Colonic mucosa (tissue), 4 donors: ENCODE measurements around the gene CCDC142. TPM values are rescaled to one million over a fixed set of nuclear protein-coding genes. Genes with fewer than 3 reads are reported as not detected.

Experiments used
- DNase-seq: peaks from one replicate; pipeline ENCODE4 v3.0.0-alpha.2; 2020
- H3K27ac ChIP-seq: fragments of 200-600 bp; one replicate; pipeline ENCODE4 v1.8.0; 2021
- H3K27me3 ChIP-seq: fragments of 200-600 bp; one replicate; pipeline ENCODE4 v1.8.0; 2021
- H3K36me3 ChIP-seq: fragments of 200-600 bp; one replicate; pipeline ENCODE4 v1.8.0; 2021
- H3K4me1 ChIP-seq: fragments of 200-600 bp; one replicate; pipeline ENCODE4 v1.8.0; 2021; ENCODE audit warnings: mild to moderate bottlenecking
- H3K4me3 ChIP-seq: fragments of 200-600 bp; one replicate; pipeline ENCODE4 v1.8.0; 2021
- H3K9ac ChIP-seq, 2 donors: one replicate each; pipeline ENCODE4 v1.7.0; 2013; ENCODE audit warnings: control low read depth in 2 of 2, low read depth in 2 of 2, low read length in 2 of 2
- H3K9me3 ChIP-seq: fragments of 200-600 bp; one replicate; pipeline ENCODE4 v1.8.0; 2021
- intact Hi-C: fragments of 100-400 bp; cut with DNase I; formaldehyde crosslinking; loops from one replicate; pipeline ENCODE4 v1.14.1; 2022
- total RNA-seq, 2 donors: library from RNA; stranded (reverse); fragmentation: NEBNext Ultra II Directional in 1 of 2; extraction: Animal tissue kit (Norgen Biotek cat#: 25700) in 1 of 2; gene quantifications; one replicate each; pipeline ENCODE4 v1.2.1, GENCODE V29; 2021
- TF ChIP-seq, protein P1 (sequence below): fragments of 200-600 bp; IDR thresholded peaks from one replicate; pipeline ENCODE4 v1.8.0; 2022; ENCODE audit warnings: antibody characterized with exemption, mild to moderate bottlenecking
- donor health status: healthy.
- donor health status: DM: no; HTN: no; CAD: no.
- donor health status: DM: no; HTN: no; CAD: no.

The CCDC142 gene
- total RNA-seq, 2 donors from 2014 or later: 14.5 to 28.3 TPM

GRCh38 chr2:74440378-74441169 is 42.2 kb downstream of the CCDC142 start:
- TF ChIP-seq, protein P1, sequence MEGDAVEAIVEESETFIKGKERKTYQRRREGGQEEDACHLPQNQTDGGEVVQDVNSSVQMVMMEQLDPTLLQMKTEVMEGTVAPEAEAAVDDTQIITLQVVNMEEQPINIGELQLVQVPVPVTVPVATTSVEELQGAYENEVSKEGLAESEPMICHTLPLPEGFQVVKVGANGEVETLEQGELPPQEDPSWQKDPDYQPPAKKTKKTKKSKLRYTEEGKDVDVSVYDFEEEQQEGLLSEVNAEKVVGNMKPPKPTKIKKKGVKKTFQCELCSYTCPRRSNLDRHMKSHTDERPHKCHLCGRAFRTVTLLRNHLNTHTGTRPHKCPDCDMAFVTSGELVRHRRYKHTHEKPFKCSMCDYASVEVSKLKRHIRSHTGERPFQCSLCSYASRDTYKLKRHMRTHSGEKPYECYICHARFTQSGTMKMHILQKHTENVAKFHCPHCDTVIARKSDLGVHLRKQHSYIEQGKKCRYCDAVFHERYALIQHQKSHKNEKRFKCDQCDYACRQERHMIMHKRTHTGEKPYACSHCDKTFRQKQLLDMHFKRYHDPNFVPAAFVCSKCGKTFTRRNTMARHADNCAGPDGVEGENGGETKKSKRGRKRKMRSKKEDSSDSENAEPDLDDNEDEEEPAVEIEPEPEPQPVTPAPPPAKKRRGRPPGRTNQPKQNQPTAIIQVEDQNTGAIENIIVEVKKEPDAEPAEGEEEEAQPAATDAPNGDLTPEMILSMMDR: no peak
- no peaks in the 10 kb centered on the region for H3K27me3 ChIP-seq
- peak overlapping the region; percentile 90 for H3K27ac ChIP-seq
- DNase-seq: peak; percentile 90
- intact Hi-C loops: no loop called here
- H3K9ac ChIP-seq: peak overlapping the region; percentile 72 to 91
- no peaks in the 10 kb centered on the region for H3K36me3 ChIP-seq
- peaks cover 5% of the 10 kb centered on the region for H3K4me1 ChIP-seq
- H3K9me3 ChIP-seq: no peaks in the 10 kb centered on the region
- H3K4me3 ChIP-seq: peak overlapping the region; percentile 46

- Histone ChIP-seq H3K27ac (peak overlapping the region; percentile 90), H3K4me3 (peak overlapping the region; percentile 46), H3K9me3 (no peaks in the 10 kb centered on the region), H3K4me1 (peaks cover 5% of the 10 kb centered on the region), H3K27me3 (no peaks in the 10 kb centered on the region), H3K36me3 (no peaks in the 10 kb centered on the region), H3K9ac (peak overlapping the region; percentile 72 to 91)
- peak; percentile 63 for DNase-seq
- TF ChIP-seq, protein P1: no peak
- intact Hi-C loops: no loop called here
Observed at GRCh38 chr2:74439803-74440377, 42.9 kb downstream of the CCDC142 start.

- Histone ChIP-seq H3K4me3 (peak overlapping the region; percentile 46), H3K9ac (peak overlapping the region; percentile 72 to 91), H3K4me1 (peaks cover 5% of the 10 kb centered on the region), H3K36me3 (no peaks in the 10 kb centered on the region), H3K27ac (peak overlapping the region; percentile 90), H3K27me3 (no peaks in the 10 kb centered on the region), H3K9me3 (no peaks in the 10 kb centered on the region)
- DNase-seq: no peak
- intact Hi-C loops: no loop called here
- TF ChIP-seq, protein P1: no peak
Observed at GRCh38 chr2:74439373-74439772, 43.4 kb downstream of the CCDC142 start.

- DNase-seq: no peak
- Histone ChIP-seq H3K4me3 (no peak overlapping the region), H3K27me3 (no peaks in the 10 kb centered on the region), H3K9ac (no peak overlapping the region), H3K4me1 (peaks cover 5% of the 10 kb centered on the region), H3K27ac (no peak overlapping the region), H3K36me3 (no peaks in the 10 kb centered on the region), H3K9me3 (no peaks in the 10 kb centered on the region)
- TF ChIP-seq, protein P1: no peak
- intact Hi-C loops: no loop called here
Observed at GRCh38 chr2:74438248-74438647, 44.5 kb downstream of the CCDC142 start.

DNA sequence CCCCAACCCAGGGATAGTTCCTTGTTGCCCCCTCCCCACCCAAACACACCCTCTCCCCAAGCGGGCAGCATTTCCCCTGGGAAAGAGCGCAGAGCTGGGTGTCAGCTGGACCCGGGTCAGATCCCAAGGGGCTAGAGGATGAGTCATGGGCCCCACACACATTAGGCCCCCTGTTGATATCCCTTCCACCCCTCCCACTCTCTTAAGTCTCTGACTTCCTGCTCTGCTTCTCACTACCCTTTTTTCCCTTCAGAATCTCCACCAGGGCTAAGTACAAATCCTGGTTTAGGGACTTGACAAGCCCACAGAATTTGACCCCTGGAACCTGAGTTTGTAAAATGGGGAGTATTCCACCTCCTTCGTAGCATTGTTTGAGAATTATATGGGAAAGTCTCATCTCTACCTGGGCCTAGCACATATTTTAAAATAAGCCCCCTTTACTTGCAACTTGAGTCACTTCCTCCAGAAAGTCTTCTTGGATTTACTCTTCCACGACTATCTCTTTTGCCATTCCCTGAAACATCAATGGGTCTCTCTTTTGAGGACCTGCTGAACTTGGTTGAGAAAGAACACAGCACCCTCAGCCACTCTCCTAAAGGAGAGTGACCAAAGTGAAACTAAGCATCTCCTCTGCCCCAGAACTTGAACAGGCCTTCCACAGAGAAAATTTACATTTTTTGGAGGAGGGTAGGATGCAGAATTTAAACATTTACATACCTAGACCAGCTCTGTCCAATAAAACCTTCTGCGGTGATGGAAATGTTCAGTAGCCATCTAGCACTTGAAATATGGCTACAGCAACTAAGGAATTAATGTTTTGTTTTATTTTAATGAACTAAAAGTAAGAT is 45.7 kb downstream of the CCDC142 start:
- TF ChIP-seq, protein P1: no peak
- no peak for DNase-seq
- Histone ChIP-seq H3K4me3 (no peak overlapping the region), H3K4me1 (peaks cover 5% of the 10 kb centered on the region), H3K27ac (no peak overlapping the region), H3K9me3 (no peaks in the 10 kb centered on the region), H3K36me3 (no peaks in the 10 kb centered on the region), H3K9ac (no peak overlapping the region), H3K27me3 (no peaks in the 10 kb centered on the region)
- intact Hi-C loops: no loop called here
